Neuronal stem cell (in vitro differentiated cells): ENCODE measurements around the gene GKN1.

Experiments
- DNase-seq: peaks from one replicate; pipeline ENCODE4 v3.0.0-alpha.2; 2013; ENCODE audit warnings: low spot score
- H2AFZ ChIP-seq: one replicate; pipeline ENCODE4 v1.6.1; 2013; ENCODE audit warnings: mild to moderate bottlenecking, low read length, inconsistent platforms
- H2AK5ac ChIP-seq: 2 replicates; pipeline ENCODE4 v1.6.1; 2013; ENCODE audit warnings: low read depth, mild to moderate bottlenecking, inconsistent platforms, low read length, moderate library complexity, mixed read lengths
- H2BK120ac ChIP-seq: 2 replicates; pipeline ENCODE4 v1.6.1; 2013; ENCODE audit warnings: low read depth, mild to moderate bottlenecking, inconsistent platforms, low read length, moderate library complexity, mixed read lengths
- H2BK12ac ChIP-seq: one replicate; pipeline ENCODE4 v1.6.1; 2013; ENCODE audit warnings: low read length, inconsistent platforms
- H2BK15ac ChIP-seq: 2 replicates; pipeline ENCODE4 v1.6.1; 2013; ENCODE audit warnings: mild to moderate bottlenecking, low read length, inconsistent platforms, mixed read lengths
- H2BK5ac ChIP-seq: one replicate; pipeline ENCODE4 v1.6.1; 2013; ENCODE audit warnings: inconsistent platforms, mild to moderate bottlenecking, low read length, moderate library complexity
- H3K14ac ChIP-seq: one replicate; pipeline ENCODE4 v1.6.1; 2013; ENCODE audit warnings: low read length, inconsistent platforms
- H3K18ac ChIP-seq: 2 replicates; pipeline ENCODE4 v1.6.1; 2013; ENCODE audit warnings: low read length, inconsistent platforms
- H3K23ac ChIP-seq: 2 replicates; pipeline ENCODE4 v1.6.1; 2013; ENCODE audit warnings: low read depth, mild to moderate bottlenecking, mixed read lengths, low read length, inconsistent platforms; ENCODE audit not compliant: poor library complexity
- H3K27ac ChIP-seq: replicated peaks from 3 replicates; pipeline ENCODE4 v1.5.1; 2013; ENCODE audit warnings: low read length, inconsistent platforms
- H3K27me3 ChIP-seq, 3 experiments: 2 replicates each; pipeline ENCODE4 v1.6.1; 2013; ENCODE audit warnings: low read length in 3 of 3, mild to moderate bottlenecking in 2 of 3, inconsistent platforms in 1 of 3, low read depth in 1 of 3, mixed read lengths in 1 of 3, moderate library complexity in 1 of 3; ENCODE audit not compliant: control insufficient read depth in 3 of 3, insufficient read depth in 3 of 3
- H3K36me3 ChIP-seq, 2 donors: replicated peaks in 1 of 2; 2 replicates each; pipeline ENCODE4 v1.6.1; 2013; ENCODE audit warnings: low read length in 2 of 2; ENCODE audit not compliant: control insufficient read depth in 2 of 2, insufficient read depth in 2 of 2
- H3K4ac ChIP-seq: 2 replicates; pipeline ENCODE4 v1.6.1; 2013; ENCODE audit warnings: inconsistent platforms, mild to moderate bottlenecking, low read length, moderate library complexity
- H3K4me1 ChIP-seq, 2 donors: 1 replicate in 1 of 2; 2 replicates in 1 of 2; pipeline ENCODE4 v1.6.1; 2013; ENCODE audit warnings: low read length in 2 of 2, low read depth in 1 of 2; ENCODE audit not compliant: control insufficient read depth in 2 of 2, insufficient read depth in 1 of 2
- H3K4me2 ChIP-seq: one replicate; pipeline ENCODE4 v1.6.1; 2013; ENCODE audit warnings: mild to moderate bottlenecking, low read length, inconsistent platforms; ENCODE audit not compliant: insufficient read depth, poor library complexity, severe bottlenecking
- H3K4me3 ChIP-seq, 2 donors: 2 replicates each; pipeline ENCODE4 v1.5.1; 2013; ENCODE audit warnings: low read length in 2 of 2, mild to moderate bottlenecking in 2 of 2, inconsistent platforms in 1 of 2, moderate library complexity in 1 of 2
- H3K79me1 ChIP-seq: one replicate; pipeline ENCODE4 v1.6.1; 2013; ENCODE audit warnings: low read depth, mild to moderate bottlenecking, inconsistent platforms, low read length, moderate library complexity
- H3K9ac ChIP-seq: one replicate; pipeline ENCODE4 v1.6.1; 2013; ENCODE audit warnings: mild to moderate bottlenecking, low read depth, low read length, inconsistent platforms; ENCODE audit not compliant: poor library complexity
- H3K9me3 ChIP-seq, 2 donors: replicated peaks in 1 of 2; 2 replicates each; pipeline versions ENCODE3 to v1.6.1; 2013; ENCODE audit warnings: low read length in 2 of 2, mild to moderate bottlenecking in 2 of 2, inconsistent platforms in 1 of 2, low read depth in 1 of 2, mixed read lengths in 1 of 2, moderate library complexity in 1 of 2; ENCODE audit not compliant: control insufficient read depth in 2 of 2, insufficient read depth in 1 of 2
- H4K8ac ChIP-seq: one replicate; pipeline ENCODE4 v1.6.1; 2013; ENCODE audit warnings: low read depth, mild to moderate bottlenecking, inconsistent platforms, low read length, moderate library complexity
- H4K91ac ChIP-seq: one replicate; pipeline ENCODE4 v1.6.1; 2013; ENCODE audit warnings: low read length, low read depth, mild to moderate bottlenecking, inconsistent platforms; ENCODE audit not compliant: poor library complexity
- WGBS, 2 donors: extraction: QIAGEN DNeasy Blood & Tissue Kit; methylation state at CpG; one replicate each; pipeline ENCODE4 v1.1.7; 2013; ENCODE audit warnings: missing lambda C conversion rate in 2 of 2, mixed read lengths in 1 of 2; ENCODE audit not compliant: insufficient read length in 2 of 2, insufficient replicate concordance in 1 of 2; ENCODE audit errors: extremely low coverage in 2 of 2; 5-methylcytosine and 5-hydroxymethylcytosine counted together

Gene GKN1

GRCh38 chr2:69017835-69018234 lies 43.4 kb downstream of the GKN1 start:
- no peak overlapping the region for H3K4ac ChIP-seq
- H3K36me3 ChIP-seq, result peaks cover 0 to 19% of the 10 kb centered on the region in 2 donors
- H3K27ac ChIP-seq, result no peak overlapping the region
- H3K14ac ChIP-seq, result no peak overlapping the region
- no peak overlapping the region for H3K23ac ChIP-seq
- no peak overlapping the region for H4K91ac ChIP-seq
- H2AK5ac ChIP-seq, result no peak overlapping the region
- no peak overlapping the region for H4K8ac ChIP-seq
- no CpG with 5 or more reads among the region's 3 CpGs for WGBS, 2 donors
- no peak overlapping the region for H3K4me2 ChIP-seq
- H2AFZ ChIP-seq, result no peak overlapping the region
- no peak overlapping the region for H2BK5ac ChIP-seq
- no peak overlapping the region for H3K9ac ChIP-seq
- H2BK120ac ChIP-seq, result no peak overlapping the region
- H2BK12ac ChIP-seq, result no peak overlapping the region
- DNase-seq, result no peak
- H3K9me3 ChIP-seq, result no peaks in the 10 kb centered on the region
- peaks cover 2 to 3% of the 10 kb centered on the region in 2 donors for H3K4me1 ChIP-seq
- no peak overlapping the region for H3K4me3 ChIP-seq
- no peaks in the 10 kb centered on the region for H3K79me1 ChIP-seq
- no peak overlapping the region for H2BK15ac ChIP-seq
- H3K18ac ChIP-seq, result no peak overlapping the region
- no peaks in the 10 kb centered on the region for H3K27me3 ChIP-seq

- Histone ChIP-seq H4K91ac (no peak overlapping the region), H3K18ac (no peak overlapping the region), H2BK12ac (no peak overlapping the region), H3K27me3 (no peaks in the 10 kb centered on the region), H3K79me1 (no peaks in the 10 kb centered on the region), H3K27ac (no peak overlapping the region), H3K4me3 (no peak overlapping the region), H2AK5ac (no peak overlapping the region), H2BK15ac (no peak overlapping the region), H4K8ac (no peak overlapping the region), H2BK120ac (no peak overlapping the region), H3K9ac (no peak overlapping the region), H2AFZ (no peak overlapping the region), H3K14ac (no peak overlapping the region), H2BK5ac (no peak overlapping the region), H3K4me2 (no peak overlapping the region), H3K36me3 (peaks cover 0 to 19% of the 10 kb centered on the region in 2 donors), H3K23ac (no peak overlapping the region), H3K4me1 (peaks cover 2 to 3% of the 10 kb centered on the region in 2 donors), H3K4ac (no peak overlapping the region), H3K9me3 (no peaks in the 10 kb centered on the region)
- no peak for DNase-seq
- WGBS, 2 donors, result no CpG with 5 or more reads among the region's 4 CpGs
Measured at GRCh38 chr2:69018678-69019095, 44.3 kb downstream of the GKN1 start.

GRCh38 chr2:69020496-69021426 lies 46.3 kb downstream of the GKN1 start:
- no peak overlapping the region for H2BK12ac ChIP-seq
- no peak overlapping the region for H2AK5ac ChIP-seq
- H2AFZ ChIP-seq, result no peak overlapping the region
- no peak overlapping the region for H3K23ac ChIP-seq
- no CpG with 5 or more reads among the region's 8 CpGs for WGBS, 2 donors
- H3K4me3 ChIP-seq, result no peak overlapping the region
- no peaks in the 10 kb centered on the region for H3K79me1 ChIP-seq
- H3K4me2 ChIP-seq, result no peak overlapping the region
- H3K27me3 ChIP-seq, result no peaks in the 10 kb centered on the region
- no peak overlapping the region for H3K27ac ChIP-seq
- H3K36me3 ChIP-seq, result peaks cover 0 to 19% of the 10 kb centered on the region in 2 donors
- H3K9me3 ChIP-seq, result no peaks in the 10 kb centered on the region
- H3K9ac ChIP-seq, result no peak overlapping the region
- no peak overlapping the region for H3K18ac ChIP-seq
- no peak for DNase-seq
- no peak overlapping the region for H3K4ac ChIP-seq
- no peak overlapping the region for H2BK5ac ChIP-seq
- no peak overlapping the region for H2BK15ac ChIP-seq
- H3K14ac ChIP-seq, result no peak overlapping the region
- H4K91ac ChIP-seq, result no peak overlapping the region
- no peak overlapping the region for H4K8ac ChIP-seq
- no peaks in the 10 kb centered on the region for H3K4me1 ChIP-seq
- H2BK120ac ChIP-seq, result no peak overlapping the region

DNA sequence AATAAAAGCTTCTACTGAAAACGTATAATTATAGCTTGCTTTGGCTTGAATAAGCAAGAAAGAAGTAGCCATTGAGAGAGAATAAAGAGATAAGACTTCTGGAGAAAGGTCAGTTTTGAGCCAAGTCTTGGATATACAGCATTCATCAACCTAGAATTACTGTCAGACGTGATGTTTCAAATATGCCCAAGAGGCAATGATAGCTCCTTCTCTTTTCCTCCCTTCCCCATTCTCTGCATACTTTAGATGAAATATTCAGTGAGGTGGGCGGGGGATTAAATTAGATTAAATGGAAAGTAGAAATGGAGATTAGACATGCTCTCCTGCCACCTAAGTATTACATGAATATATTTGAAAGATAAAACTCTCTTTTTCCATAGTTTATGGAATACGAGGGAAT lies 47.3 kb downstream of the GKN1 start:
- Histone ChIP-seq H3K27ac (no peak overlapping the region), H3K23ac (no peak overlapping the region), H3K4ac (no peak overlapping the region), H3K27me3 (no peaks in the 10 kb centered on the region), H3K4me2 (no peak overlapping the region), H2AFZ (no peak overlapping the region), H3K18ac (no peak overlapping the region), H4K91ac (no peak overlapping the region), H2AK5ac (no peak overlapping the region), H3K4me3 (no peak overlapping the region), H3K9ac (no peak overlapping the region), H3K36me3 (peaks cover 0 to 19% of the 10 kb centered on the region in 2 donors), H3K4me1 (no peaks in the 10 kb centered on the region), H2BK120ac (no peak overlapping the region), H2BK12ac (no peak overlapping the region), H3K9me3 (no peaks in the 10 kb centered on the region), H4K8ac (no peak overlapping the region), H3K14ac (no peak overlapping the region), H2BK5ac (no peak overlapping the region), H3K79me1 (no peaks in the 10 kb centered on the region), H2BK15ac (no peak overlapping the region)
- no CpG with 5 or more reads among the region's 4 CpGs for WGBS, 2 donors
- DNase-seq, result no peak
